Esophagus (tissue), 2 donors: Measurements from ENCODE around the gene TM7SF2. TPM values are rescaled to one million over a fixed set of nuclear protein-coding genes. Genes with fewer than 3 reads are reported as not detected.
A peak's percentile ranks its signal among the peaks of the same experiment; 100 is the strongest.

ENCODE experiments used
- H3K27ac ChIP-seq, 2 donors: one replicate each; pipeline ENCODE4 v1.5.1; 2013; ENCODE audit warnings: low read depth in 2 of 2, mild to moderate bottlenecking in 2 of 2, inconsistent platforms in 1 of 2, low read length in 1 of 2, moderate library complexity in 1 of 2
- H3K27me3 ChIP-seq, 2 donors: one replicate each; pipeline ENCODE4 v1.6.1; 2013; ENCODE audit warnings: low read length in 2 of 2, control low read depth in 1 of 2, mild to moderate bottlenecking in 1 of 2; ENCODE audit not compliant: insufficient read depth in 2 of 2, control insufficient read depth in 1 of 2
- H3K36me3 ChIP-seq, 2 donors: one replicate each; pipeline ENCODE4 v1.6.1; 2013; ENCODE audit warnings: low read length in 1 of 2; ENCODE audit not compliant: control insufficient read depth in 2 of 2, insufficient read depth in 2 of 2
- H3K4me1 ChIP-seq, 2 donors: one replicate each; pipeline ENCODE4 v1.6.1; 2013; ENCODE audit warnings: low read length in 1 of 2; ENCODE audit not compliant: control insufficient read depth in 2 of 2, insufficient read depth in 2 of 2
- H3K4me3 ChIP-seq, 2 donors: one replicate each; pipeline ENCODE4 v1.5.1; 2013; ENCODE audit warnings: low read length in 2 of 2, mild to moderate bottlenecking in 2 of 2, low read depth in 1 of 2, moderate library complexity in 1 of 2
- H3K9me3 ChIP-seq, 2 donors: one replicate each; pipeline ENCODE4 v1.6.1; 2013; ENCODE audit warnings: mild to moderate bottlenecking in 2 of 2, low read depth in 1 of 2, low read length in 1 of 2, moderate library complexity in 1 of 2; ENCODE audit not compliant: control insufficient read depth in 2 of 2, insufficient read depth in 1 of 2
- WGBS, 2 donors: extraction: QIAGEN DNeasy Blood & Tissue Kit; methylation state at CpG; one replicate each; pipeline ENCODE4 v1.1.7; 2013; 5-methylcytosine and 5-hydroxymethylcytosine counted together
- polyA plus RNA-seq, 2 donors: library from polyadenylated mRNA; stranded (reverse); fragments of 200-250 nt; gene quantifications; one replicate each; pipeline ENCODE4 v1.2.3, GENCODE V29; 2013
- donor health status: healthy with polysubstance abuse.
- donor health status: Bipolar disorder and iron deficiency.

The TM7SF2 gene
- polyA plus RNA-seq, 2 donors, result 48.3 to 68.3 TPM

GRCh38 chr11:65127473-65128181, 16.0 kb downstream of the TM7SF2 start:
- peaks cover 38 to 61% of the 10 kb centered on the region in 2 donors for H3K36me3 ChIP-seq
- no peak overlapping the region for H3K27ac ChIP-seq
- H3K27me3 ChIP-seq, result no peaks in the 10 kb centered on the region
- H3K4me1 ChIP-seq, result peaks cover 0 to 6% of the 10 kb centered on the region in 2 donors
- no peaks in the 10 kb centered on the region for H3K9me3 ChIP-seq
- H3K4me3 ChIP-seq, result no peak overlapping the region
- WGBS, 2 donors, result 73 to 79% methylated on average over 12 of the region's 12 CpGs

- Histone ChIP-seq H3K4me1 (peaks cover 0 to 13% of the 10 kb centered on the region in 2 donors), H3K9me3 (no peaks in the 10 kb centered on the region), H3K4me3 (no peak overlapping the region), H3K27ac (no peak overlapping the region), H3K36me3 (peaks cover 38 to 64% of the 10 kb centered on the region in 2 donors), H3K27me3 (no peaks in the 10 kb centered on the region)
- 84% methylated on average over 15 of the region's 15 CpGs for WGBS, 2 donors
Observed at GRCh38 chr11:65128182-65129145, 16.8 kb downstream of the TM7SF2 start.

- Histone ChIP-seq H3K4me1 (peaks cover 0 to 13% of the 10 kb centered on the region in 2 donors), H3K36me3 (peaks cover 38 to 61% of the 10 kb centered on the region in 2 donors), H3K9me3 (no peaks in the 10 kb centered on the region), H3K27ac (no peak overlapping the region), H3K4me3 (no peak overlapping the region), H3K27me3 (no peaks in the 10 kb centered on the region)
- 87 to 94% methylated on average over 13 of the region's 13 CpGs for WGBS, 2 donors
Observed at GRCh38 chr11:65129649-65130441, 18.2 kb downstream of the TM7SF2 start.

- 81 to 85% methylated on average over 19 of the region's 19 CpGs for WGBS, 2 donors
- peaks cover 0 to 17% of the 10 kb centered on the region in 2 donors for H3K4me1 ChIP-seq
- H3K9me3 ChIP-seq, result no peaks in the 10 kb centered on the region
- no peak overlapping the region for H3K4me3 ChIP-seq
- peaks cover 29 to 53% of the 10 kb centered on the region in 2 donors for H3K36me3 ChIP-seq
- no peaks in the 10 kb centered on the region for H3K27me3 ChIP-seq
- H3K27ac ChIP-seq, result no peak overlapping the region
Observed at GRCh38 chr11:65130631-65131416, 19.2 kb downstream of the TM7SF2 start.

GRCh38 chr11:65131417-65131776, 19.7 kb downstream of the TM7SF2 start:
- H3K27ac ChIP-seq, result no peak overlapping the region
- H3K4me1 ChIP-seq, result peaks cover 0 to 20% of the 10 kb centered on the region in 2 donors
- WGBS, 2 donors, result 72 to 76% methylated on average over 3 of the region's 3 CpGs
- H3K36me3 ChIP-seq, result peaks cover 27 to 52% of the 10 kb centered on the region in 2 donors
- no peaks in the 10 kb centered on the region for H3K9me3 ChIP-seq
- H3K4me3 ChIP-seq, result no peak overlapping the region
- no peaks in the 10 kb centered on the region for H3K27me3 ChIP-seq

- Histone ChIP-seq H3K27me3 (no peaks in the 10 kb centered on the region), H3K4me3 (no peak overlapping the region), H3K36me3 (peaks cover 27 to 48% of the 10 kb centered on the region in 2 donors), H3K4me1 (peaks cover 0 to 17% of the 10 kb centered on the region in 2 donors), H3K9me3 (no peaks in the 10 kb centered on the region), H3K27ac (peak overlapping the region in 1 of 2 donors; percentile 22)
- 71 to 81% methylated on average over 6 of the region's 6 CpGs for WGBS, 2 donors
Observed at GRCh38 chr11:65131895-65132237, 20.2 kb downstream of the TM7SF2 start.

- Histone ChIP-seq H3K36me3 (peaks cover 27 to 46% of the 10 kb centered on the region in 2 donors), H3K4me3 (no peak overlapping the region), H3K27ac (peak overlapping the region in 1 of 2 donors; percentile 22), H3K4me1 (peaks cover 0 to 17% of the 10 kb centered on the region in 2 donors), H3K9me3 (no peaks in the 10 kb centered on the region), H3K27me3 (no peaks in the 10 kb centered on the region)
- 65 to 71% methylated on average over 10 of the region's 10 CpGs for WGBS, 2 donors
Observed at GRCh38 chr11:65132238-65132987, 20.7 kb downstream of the TM7SF2 start.

- Histone ChIP-seq H3K4me1 (peaks cover 0 to 17% of the 10 kb centered on the region in 2 donors), H3K27me3 (no peaks in the 10 kb centered on the region), H3K9me3 (no peaks in the 10 kb centered on the region), H3K4me3 (peak overlapping the region; percentile 74 to 85), H3K27ac (peak overlapping the region; percentile 98), H3K36me3 (peaks cover 22 to 41% of the 10 kb centered on the region in 2 donors)
- 39% methylated on average over 18 of the region's 18 CpGs for WGBS, 2 donors
Observed at GRCh38 chr11:65132988-65133700, 21.5 kb downstream of the TM7SF2 start.
